ENCODE results near the gene FGF4.

The FGF4 gene

DNA sequence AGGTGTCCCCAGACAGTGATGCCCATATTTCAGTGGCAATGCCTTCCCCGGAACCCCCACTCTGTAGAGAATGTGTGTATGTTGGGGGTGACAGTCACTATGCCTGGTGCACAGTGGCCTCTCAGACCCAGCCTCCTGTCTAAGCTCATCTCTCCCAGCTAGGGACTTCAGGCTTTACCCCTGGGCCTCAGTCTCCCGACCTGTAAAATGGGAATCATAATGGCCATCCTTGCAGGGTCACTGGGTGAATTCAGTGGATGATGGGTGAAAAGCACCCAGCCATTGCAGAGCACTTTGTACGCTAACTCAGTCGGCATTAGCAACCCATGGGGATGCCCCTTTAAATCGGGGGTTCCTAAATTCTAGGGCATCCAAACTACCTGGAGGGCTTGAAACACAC, 25.1 kb upstream of the FGF4 start:
- Histone ChIP-seq H3K36me3 (ENCODE audit: control insufficient read depth in 4 of 4, insufficient read depth in 4 of 4, low read length in 3 of 4) (no peaks in the 10 kb centered on the region), H3K4me3 (ENCODE audit: control insufficient read depth in 1 of 7, extremely low read depth in 1 of 7, insufficient read depth in 4 of 7, low read depth in 2 of 7, low read length in 6 of 7) (no peak overlapping the region), H3K4me1 (ENCODE audit: control extremely low read depth in 1 of 4, control insufficient read depth in 4 of 4, insufficient read depth in 4 of 4, low read length in 3 of 4) (no peaks in the 10 kb centered on the region), H3K27me3 (replicated peaks in 2 of 5; ENCODE audit: control insufficient read depth in 4 of 5, insufficient read depth in 5 of 5, low read length in 4 of 5) (peaks cover 0 to 17% (median 6%) of the 10 kb centered on the region in 5 experiments), H3K27ac (ENCODE audit: insufficient read depth in 1 of 2, low read depth in 1 of 2, low read length in 2 of 2, poor library complexity in 1 of 2, severe bottlenecking in 2 of 2) (no peak overlapping the region), H3K9me3 (ENCODE audit: control extremely low read depth in 1 of 5, control insufficient read depth in 4 of 5, insufficient read depth in 2 of 5, low read depth in 1 of 5, low read length in 4 of 5) (peaks cover 0 to 11% (median 4%) of the 10 kb centered on the region in 5 experiments)
- no peak for DNase-seq
- POLR2A ChIA-PET = no interaction called here
- WGBS (ENCODE audit: insufficient coverage) = 96% methylated on average over 5 of the region's 5 CpGs
- CTCF ChIA-PET = interaction anchor here (1.1 kb wide), 1 partner anchor 95 kb away, joined by 4 read pairs; no protein-coding TSS in a partner anchor

DNA sequence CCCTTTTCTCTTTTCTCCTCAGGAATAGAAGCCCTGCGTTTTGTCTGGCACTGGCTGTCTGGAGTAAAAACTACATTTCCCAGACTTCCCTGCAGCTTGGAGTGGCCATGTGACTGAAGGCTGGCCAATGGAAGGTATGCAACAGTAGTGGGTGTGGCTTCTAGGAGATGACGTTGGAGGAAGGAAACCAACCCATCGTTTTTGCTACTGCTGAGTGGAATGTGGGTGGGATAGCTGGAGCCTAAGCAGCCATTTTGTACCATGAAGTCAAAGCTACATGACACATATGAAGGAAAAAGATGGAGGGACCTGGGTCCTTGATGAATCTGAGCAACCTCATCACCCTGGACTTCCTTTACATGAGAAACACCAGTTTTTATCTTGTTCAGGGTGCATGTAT, 24.4 kb upstream of the FGF4 start:
- ChIA-PET CTCF (interaction anchor here (1.5 kb wide), 1 partner anchor 115 kb away, joined by 3 read pairs; no protein-coding TSS in a partner anchor), POLR2A (no interaction called here)
- peak in 2 of 3 donors; percentile 15 to 16 for DNase-seq
- H3K9me3 ChIP-seq (ENCODE audit: control extremely low read depth in 1 of 5, control insufficient read depth in 4 of 5, insufficient read depth in 2 of 5, low read depth in 1 of 5, low read length in 4 of 5) = peaks cover 0 to 11% (median 4%) of the 10 kb centered on the region in 5 experiments
- no peak overlapping the region for H3K4me3 ChIP-seq (ENCODE audit: control insufficient read depth in 1 of 7, extremely low read depth in 1 of 7, insufficient read depth in 4 of 7, low read depth in 2 of 7, low read length in 6 of 7)
- no peaks in the 10 kb centered on the region for H3K4me1 ChIP-seq (ENCODE audit: control extremely low read depth in 1 of 4, control insufficient read depth in 4 of 4, insufficient read depth in 4 of 4, low read length in 3 of 4)
- H3K36me3 ChIP-seq (ENCODE audit: control insufficient read depth in 4 of 4, insufficient read depth in 4 of 4, low read length in 3 of 4) = no peaks in the 10 kb centered on the region
- WGBS (ENCODE audit: insufficient coverage) = 29% methylated on average over 3 of the region's 3 CpGs
- no peak overlapping the region for H3K27ac ChIP-seq (ENCODE audit: insufficient read depth in 1 of 2, low read depth in 1 of 2, low read length in 2 of 2, poor library complexity in 1 of 2, severe bottlenecking in 2 of 2)
- peaks cover 0 to 16% (median 6%) of the 10 kb centered on the region in 5 experiments for H3K27me3 ChIP-seq (replicated peaks in 2 of 5; ENCODE audit: control insufficient read depth in 4 of 5, insufficient read depth in 5 of 5, low read length in 4 of 5)

DNA sequence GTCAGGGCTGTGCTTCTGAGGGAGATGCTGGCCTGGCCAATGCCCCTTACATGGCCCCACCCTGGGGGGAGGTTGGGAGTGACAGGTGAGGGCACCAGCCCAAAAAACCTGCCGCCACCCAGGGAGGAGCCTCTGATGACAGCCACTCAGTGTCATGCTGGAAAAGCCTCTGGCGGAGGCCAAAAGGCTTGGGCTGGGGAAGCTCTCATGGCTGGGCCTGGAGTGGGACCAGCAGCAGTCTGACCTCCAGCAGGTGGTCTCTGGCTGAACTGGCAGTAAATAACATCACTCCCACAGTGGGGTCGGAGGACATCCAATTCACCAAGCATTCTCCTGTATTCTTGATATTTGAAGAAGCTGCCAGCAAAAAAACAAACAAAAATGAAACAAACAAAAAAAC, 24.0 kb upstream of the FGF4 start:
- ChIA-PET POLR2A (no interaction called here), CTCF (interaction anchor here (1.5 kb wide), 1 partner anchor 115 kb away, joined by 3 read pairs; no protein-coding TSS in a partner anchor)
- H3K9me3 ChIP-seq (ENCODE audit: control extremely low read depth in 1 of 5, control insufficient read depth in 4 of 5, insufficient read depth in 2 of 5, low read depth in 1 of 5, low read length in 4 of 5) = peaks cover 0 to 11% (median 4%) of the 10 kb centered on the region in 5 experiments
- H3K27me3 ChIP-seq (replicated peaks in 2 of 5; ENCODE audit: control insufficient read depth in 4 of 5, insufficient read depth in 5 of 5, low read length in 4 of 5) = peaks cover 0 to 13% (median 5%) of the 10 kb centered on the region in 5 experiments
- no peak overlapping the region for H3K27ac ChIP-seq (ENCODE audit: insufficient read depth in 1 of 2, low read depth in 1 of 2, low read length in 2 of 2, poor library complexity in 1 of 2, severe bottlenecking in 2 of 2)
- no peaks in the 10 kb centered on the region for H3K36me3 ChIP-seq (ENCODE audit: control insufficient read depth in 4 of 4, insufficient read depth in 4 of 4, low read length in 3 of 4)
- no peak for DNase-seq
- H3K4me1 ChIP-seq (ENCODE audit: control extremely low read depth in 1 of 4, control insufficient read depth in 4 of 4, insufficient read depth in 4 of 4, low read length in 3 of 4) = no peaks in the 10 kb centered on the region
- no peak overlapping the region for H3K4me3 ChIP-seq (ENCODE audit: control insufficient read depth in 1 of 7, extremely low read depth in 1 of 7, insufficient read depth in 4 of 7, low read depth in 2 of 7, low read length in 6 of 7)
- WGBS (ENCODE audit: insufficient coverage) = 94% methylated on average over 2 of the region's 3 CpGs

DNA sequence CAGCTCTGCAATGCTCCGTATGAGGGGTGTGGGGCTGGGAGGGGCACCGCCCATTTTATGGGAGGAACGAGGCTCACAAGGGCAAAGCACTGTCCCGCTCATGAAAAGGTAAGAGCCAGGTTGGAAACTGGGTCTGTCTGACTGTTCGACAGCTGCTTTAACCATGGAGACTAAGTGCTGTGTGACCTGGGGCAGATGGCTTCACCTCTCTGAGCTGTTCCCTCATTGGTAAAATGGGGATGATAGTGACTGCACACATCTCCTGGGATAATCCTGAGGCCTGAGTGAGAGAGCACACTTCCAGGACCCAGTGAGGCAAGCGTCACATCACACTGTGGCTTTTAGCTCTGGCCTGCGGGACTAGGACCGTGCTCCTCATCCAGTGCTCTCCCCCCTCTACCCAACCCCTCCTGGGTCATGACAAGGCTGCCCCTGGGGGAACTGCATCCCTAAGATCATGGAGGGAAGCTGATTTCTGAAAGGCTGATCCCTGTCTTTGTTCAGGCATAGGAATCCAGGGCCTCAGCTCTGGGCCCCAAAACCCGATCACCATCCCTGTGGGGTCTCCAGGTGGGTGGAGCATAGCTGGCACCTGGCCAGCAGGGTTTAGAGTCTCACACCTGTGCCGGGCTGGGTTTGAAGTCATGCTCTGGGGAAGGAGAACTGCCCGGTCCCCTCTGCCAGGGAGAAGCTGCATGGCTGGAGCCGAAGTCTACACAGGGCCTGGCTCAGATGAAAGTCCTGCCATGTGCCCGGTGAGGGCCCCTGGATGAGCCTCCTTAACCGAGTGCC, 22.8 kb upstream of the FGF4 start:
- peaks cover 0 to 9% (median 4%) of the 10 kb centered on the region in 5 experiments for H3K9me3 ChIP-seq (ENCODE audit: control extremely low read depth in 1 of 5, control insufficient read depth in 4 of 5, insufficient read depth in 2 of 5, low read depth in 1 of 5, low read length in 4 of 5)
- H3K4me3 ChIP-seq (ENCODE audit: control insufficient read depth in 1 of 7, extremely low read depth in 1 of 7, insufficient read depth in 4 of 7, low read depth in 2 of 7, low read length in 6 of 7) = no peak overlapping the region
- no peaks in the 10 kb centered on the region for H3K4me1 ChIP-seq (ENCODE audit: control extremely low read depth in 1 of 4, control insufficient read depth in 4 of 4, insufficient read depth in 4 of 4, low read length in 3 of 4)
- 92% methylated on average over 12 of the region's 14 CpGs for whole genome bisulfite sequencing (ENCODE audit: insufficient coverage)
- H3K36me3 ChIP-seq (ENCODE audit: control insufficient read depth in 4 of 4, insufficient read depth in 4 of 4, low read length in 3 of 4) = no peaks in the 10 kb centered on the region
- peaks cover 0 to 6% (median 3%) of the 10 kb centered on the region in 5 experiments for H3K27me3 ChIP-seq (replicated peaks in 2 of 5; ENCODE audit: control insufficient read depth in 4 of 5, insufficient read depth in 5 of 5, low read length in 4 of 5)
- CTCF ChIA-PET = interaction anchor here (0.6 to 1.5 kb wide), 4 partner anchors 11 to 113 kb away, joined by 3 to 4 read pairs (median 3); no protein-coding TSS in a partner anchor
- no peak overlapping the region for H3K27ac ChIP-seq (ENCODE audit: insufficient read depth in 1 of 2, low read depth in 1 of 2, low read length in 2 of 2, poor library complexity in 1 of 2, severe bottlenecking in 2 of 2)
- no peak for DNase-seq
- POLR2A ChIA-PET = no interaction called here

DNA sequence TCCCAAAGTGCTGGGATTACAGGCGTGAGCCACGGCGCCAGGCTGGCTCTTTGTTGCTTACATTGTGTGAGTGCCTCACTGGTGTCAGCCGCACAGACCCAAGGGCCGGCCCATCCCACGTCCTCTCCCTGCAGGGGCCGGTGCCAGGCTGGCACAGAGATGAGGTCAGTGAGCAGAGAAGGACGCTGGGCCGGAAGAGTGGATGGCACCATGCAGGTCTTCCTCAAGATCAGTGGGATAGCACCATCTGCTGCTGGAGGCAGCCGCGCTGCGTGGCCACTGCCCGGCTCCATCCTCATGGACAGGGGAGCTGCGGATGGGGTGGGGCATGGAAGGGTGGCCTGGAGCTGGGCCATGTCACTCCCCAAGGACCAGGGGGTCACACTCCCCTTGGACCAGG, 22.0 kb upstream of the FGF4 start:
- Histone ChIP-seq H3K36me3 (ENCODE audit: control insufficient read depth in 4 of 4, insufficient read depth in 4 of 4, low read length in 3 of 4) (no peaks in the 10 kb centered on the region), H3K4me3 (ENCODE audit: control insufficient read depth in 1 of 7, extremely low read depth in 1 of 7, insufficient read depth in 4 of 7, low read depth in 2 of 7, low read length in 6 of 7) (no peak overlapping the region), H3K27me3 (replicated peaks in 2 of 5; ENCODE audit: control insufficient read depth in 4 of 5, insufficient read depth in 5 of 5, low read length in 4 of 5) (peaks cover 0 to 3% (median 3%) of the 10 kb centered on the region in 5 experiments), H3K27ac (ENCODE audit: insufficient read depth in 1 of 2, low read depth in 1 of 2, low read length in 2 of 2, poor library complexity in 1 of 2, severe bottlenecking in 2 of 2) (no peak overlapping the region), H3K9me3 (ENCODE audit: control extremely low read depth in 1 of 5, control insufficient read depth in 4 of 5, insufficient read depth in 2 of 5, low read depth in 1 of 5, low read length in 4 of 5) (peaks cover 0 to 9% (median 4%) of the 10 kb centered on the region in 5 experiments), H3K4me1 (ENCODE audit: control extremely low read depth in 1 of 4, control insufficient read depth in 4 of 4, insufficient read depth in 4 of 4, low read length in 3 of 4) (no peaks in the 10 kb centered on the region)
- ChIA-PET POLR2A (no interaction called here), CTCF (no interaction called here)
- WGBS (ENCODE audit: insufficient coverage) = 93% methylated on average over 13 of the region's 14 CpGs
- DNase-seq = no peak

DNA sequence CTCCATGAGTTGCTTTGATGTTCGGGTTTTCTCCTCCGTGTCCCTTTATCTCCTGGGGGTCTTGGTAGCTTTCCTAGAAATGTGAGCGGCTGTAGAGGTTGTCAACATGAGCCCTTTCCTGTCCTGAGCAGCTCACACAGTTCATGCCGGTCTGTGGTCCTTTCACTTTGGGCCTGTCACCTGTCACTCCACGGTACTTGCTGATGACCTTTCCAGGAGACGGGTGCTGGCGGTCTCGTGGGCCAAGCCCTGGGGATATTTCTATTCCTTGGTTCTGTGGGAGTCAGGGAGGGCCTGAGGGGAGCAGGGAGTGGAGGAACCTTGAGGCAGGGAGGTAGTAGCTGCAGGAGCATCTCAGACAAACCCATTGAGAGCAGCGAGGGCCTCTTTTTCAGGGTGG, 20.9 kb upstream of the FGF4 start:
- WGBS (ENCODE audit: insufficient coverage) = 84% methylated on average over 9 of the region's 9 CpGs
- CTCF ChIA-PET = no interaction called here
- H3K27me3 ChIP-seq (replicated peaks in 2 of 5; ENCODE audit: control insufficient read depth in 4 of 5, insufficient read depth in 5 of 5, low read length in 4 of 5) = peaks cover 0 to 6% (median 2%) of the 10 kb centered on the region in 5 experiments
- H3K9me3 ChIP-seq (ENCODE audit: control extremely low read depth in 1 of 5, control insufficient read depth in 4 of 5, insufficient read depth in 2 of 5, low read depth in 1 of 5, low read length in 4 of 5) = peaks cover 0 to 9% (median 4%) of the 10 kb centered on the region in 5 experiments
- no peaks in the 10 kb centered on the region for H3K4me1 ChIP-seq (ENCODE audit: control extremely low read depth in 1 of 4, control insufficient read depth in 4 of 4, insufficient read depth in 4 of 4, low read length in 3 of 4)
- no peak overlapping the region for H3K4me3 ChIP-seq (ENCODE audit: control insufficient read depth in 1 of 7, extremely low read depth in 1 of 7, insufficient read depth in 4 of 7, low read depth in 2 of 7, low read length in 6 of 7)
- H3K36me3 ChIP-seq (ENCODE audit: control insufficient read depth in 4 of 4, insufficient read depth in 4 of 4, low read length in 3 of 4) = no peaks in the 10 kb centered on the region
- DNase-seq = no peak
- no peak overlapping the region for H3K27ac ChIP-seq (ENCODE audit: insufficient read depth in 1 of 2, low read depth in 1 of 2, low read length in 2 of 2, poor library complexity in 1 of 2, severe bottlenecking in 2 of 2)
- POLR2A ChIA-PET = no interaction called here
